ENCODE results near the gene CSE1L. TPM values are rescaled to one million over a fixed set of nuclear protein-coding genes. Genes with fewer than 3 reads are reported as not detected.
"Not testable (repeated sequence)": the region's sequence is repeated elsewhere in the genome, so short reads cannot be mapped to it uniquely, and the experiment has no call there.

Gene CSE1L
- total and polyA plus RNA-seq, 8 donors = 41.5 to 87.9 (median 75.8) TPM

- ATAC-seq = no peak
- H3K36me3 ChIP-seq = peaks cover 0 to 74% of the 10 kb centered on the region in 2 donors
- no peak for TF ChIP-seq CTCF (IDR thresholded peaks at IDR 0.05)
These were observed 56.9 kb downstream of the CSE1L start for GRCh38 chr20:49103019-49103418.

GRCh38 chr20:49103647-49104364 lies 57.7 kb downstream of the CSE1L start:
- intact Hi-C loops (cut with DNase I) = no loop called here

More at GRCh38 chr20:49103019-49103418, 56.9 kb downstream of the CSE1L start:
- Histone ChIP-seq H3K4me3 (no peak overlapping the region), H3K9me3 (no peaks in the 10 kb centered on the region), H3K27me3 (no peaks in the 10 kb centered on the region), H3K4me1 (no peaks in the 10 kb centered on the region), H3K27ac (no peak overlapping the region)
- intact Hi-C loops (cut with DNase I) = no loop called here
- DNase-seq = no peak

GRCh38 chr20:49104365-49104648 lies 58.2 kb downstream of the CSE1L start:
- H3K9me3 ChIP-seq = no peaks in the 10 kb centered on the region

More at GRCh38 chr20:49103647-49104364, 57.7 kb downstream of the CSE1L start:
- H3K4me1 ChIP-seq = no peaks in the 10 kb centered on the region
- no peak for ATAC-seq
- H3K27ac ChIP-seq = no peak overlapping the region
- no peaks in the 10 kb centered on the region for H3K9me3 ChIP-seq
- peaks cover 0 to 67% of the 10 kb centered on the region in 2 donors for H3K36me3 ChIP-seq
- TF ChIP-seq CTCF (IDR thresholded peaks at IDR 0.05) = no peak
- H3K4me3 ChIP-seq = no peak overlapping the region
- no peaks in the 10 kb centered on the region for H3K27me3 ChIP-seq
- DNase-seq = no peak

DNA sequence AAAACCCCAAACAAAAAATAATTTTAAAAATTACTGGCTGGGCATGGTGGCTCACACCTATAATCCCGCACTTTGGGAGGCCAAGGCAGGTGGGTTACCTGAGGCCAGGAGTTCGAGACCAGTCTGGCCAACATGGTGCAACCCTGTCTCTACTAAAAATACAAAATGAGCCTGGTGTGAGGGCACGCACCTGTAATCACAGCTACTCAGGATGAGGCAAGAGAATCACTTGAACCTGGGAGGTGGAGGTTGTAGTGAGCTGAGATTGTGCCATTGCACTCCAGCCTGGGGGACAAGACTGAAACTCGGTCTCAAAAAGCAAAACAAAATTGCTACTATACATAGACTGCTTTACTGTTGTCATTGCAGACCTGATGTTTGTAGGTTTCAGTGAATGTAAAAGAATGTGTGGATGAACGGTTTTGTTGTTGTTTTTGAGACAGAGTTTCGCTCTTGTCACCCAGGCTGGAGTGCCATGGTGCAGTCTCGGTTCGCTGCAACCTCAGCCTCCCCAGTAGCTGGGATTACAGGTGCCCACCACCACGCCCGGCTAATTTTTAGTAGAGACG lies 59.0 kb downstream of the CSE1L start:
- H3K9me3 ChIP-seq; intact Hi-C loops (cut with DNase I); H3K4me3 ChIP-seq; DNase-seq; H3K27me3 ChIP-seq; ATAC-seq; H3K27ac ChIP-seq; H3K4me1 ChIP-seq: not testable (repeated sequence)
- peaks cover 0 to 60% of the 10 kb centered on the region in 2 donors for H3K36me3 ChIP-seq

More at GRCh38 chr20:49104365-49104648, 58.2 kb downstream of the CSE1L start:
- no peak for ATAC-seq
- DNase-seq = peak in 1 of 4 donors; percentile 20
- Histone ChIP-seq H3K27ac (no peak overlapping the region), H3K4me3 (no peak overlapping the region), H3K4me1 (no peaks in the 10 kb centered on the region), H3K27me3 (no peaks in the 10 kb centered on the region), H3K36me3 (peaks cover 0 to 62% of the 10 kb centered on the region in 2 donors)
- no peak for TF ChIP-seq CTCF (IDR thresholded peaks at IDR 0.05)
- intact Hi-C loops (cut with DNase I) = no loop called here

DNA sequence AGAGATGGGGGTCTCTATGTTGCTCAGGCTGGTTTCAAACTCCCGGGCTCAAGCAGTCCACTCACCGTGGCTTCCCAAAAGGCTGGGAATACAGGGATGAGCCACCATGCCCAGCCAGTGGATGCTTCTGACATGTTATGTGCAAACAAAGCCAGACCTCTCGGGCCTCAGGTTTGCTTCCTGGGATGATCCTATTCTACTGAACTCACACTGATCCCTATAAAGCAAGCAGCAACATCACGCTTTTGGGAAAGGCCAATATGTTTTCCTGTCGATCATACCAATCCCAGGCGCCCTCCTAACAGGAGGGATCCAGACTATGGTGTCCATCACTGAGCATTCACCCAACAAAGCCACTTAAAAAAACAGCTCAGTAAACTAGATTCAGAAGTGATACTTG lies 60.2 kb downstream of the CSE1L start:
- no peak for DNase-seq
- Histone ChIP-seq H3K4me3 (no peak overlapping the region), H3K27ac (no peak overlapping the region), H3K27me3 (no peaks in the 10 kb centered on the region), H3K9me3 (no peaks in the 10 kb centered on the region), H3K36me3 (peaks cover 0 to 61% of the 10 kb centered on the region in 2 donors), H3K4me1 (no peaks in the 10 kb centered on the region)
- no peak for TF ChIP-seq CTCF (IDR thresholded peaks at IDR 0.05)
- no peak for ATAC-seq
- intact Hi-C loops (cut with DNase I) = no loop called here
